BJ (cell line): ENCODE measurements around the gene KCNG2. TPM values are rescaled to one million over a fixed set of nuclear protein-coding genes. Genes with fewer than 3 reads are reported as not detected.

Source experiments
- CTCF ChIA-PET: fragments of 350-600 bp; formaldehyde crosslinking; extraction: SDS; loops from one replicate; lab custom pipeline; 2021; ENCODE audit warnings: antibody characterized with exemption, inconsistent platforms; lab: Yijun Ruan, JAX
- POLR2A ChIA-PET: fragments of 300-600 bp; sonication (Branson Sonifier 250); formaldehyde crosslinking; extraction: SDS; loops from one replicate; lab custom pipeline; 2021; ENCODE audit warnings: antibody characterized with exemption; lab: Charles Lee
- DNase-seq: peaks from one replicate; pipeline ENCODE4 v3.0.0-alpha.2; 2011; ENCODE audit warnings: low read depth
- H3K27me3 ChIP-seq: 2 replicates; pipeline ENCODE4 v1.6.0; 2011; ENCODE audit warnings: low read length; ENCODE audit not compliant: control insufficient read depth, insufficient read depth
- H3K36me3 ChIP-seq: 2 replicates; pipeline ENCODE4 v1.5.1; 2011; ENCODE audit warnings: low read length; ENCODE audit not compliant: control insufficient read depth, insufficient read depth
- H3K4me3 ChIP-seq: 2 replicates; pipeline ENCODE4 v1.5.1; 2011; ENCODE audit warnings: low read depth, mild to moderate bottlenecking, control low read depth, low read length
- CTCF ChIP-seq: IDR thresholded peaks from 2 replicates; pipeline ENCODE4 v1.5.1; 2011; ENCODE audit warnings: low read depth, mild to moderate bottlenecking, control low read depth, inconsistent platforms, low read length, moderate library complexity; ENCODE audit not compliant: insufficient read depth
- polyA plus RNA-seq: library from polyadenylated mRNA; depleted of rRNA; stranded (reverse); fragments of >200 nt; gene quantifications from 2 replicates; pipeline ENCODE4 v1.2.3, GENCODE V29; 2011

Gene KCNG2
- polyA plus RNA-seq, 1 experiment, result not detected

- ChIA-PET CTCF (no interaction called here), POLR2A (no interaction called here)
- Histone ChIP-seq H3K27me3 (peaks cover 17% of the 10 kb centered on the region), H3K4me3 (peak overlapping the region; percentile 13), H3K36me3 (no peaks in the 10 kb centered on the region)
- TF ChIP-seq CTCF, result peak; percentile 11; the same call in 1 of the 2 replicates
- DNase-seq, result no peak
Measured at GRCh38 chr18:79787865-79788733, 9.6 kb upstream of the KCNG2 start.

GRCh38 chr18:79788734-79789085 is 9.0 kb upstream of the KCNG2 start:
- no peak for DNase-seq
- TF ChIP-seq CTCF, result no peak
- ChIA-PET POLR2A (no interaction called here), CTCF (no interaction called here)
- Histone ChIP-seq H3K36me3 (no peaks in the 10 kb centered on the region), H3K27me3 (peaks cover 17% of the 10 kb centered on the region), H3K4me3 (no peak overlapping the region)

GRCh38 chr18:79789091-79789891 is 8.4 kb upstream of the KCNG2 start:
- Histone ChIP-seq H3K27me3 (peaks cover 17% of the 10 kb centered on the region), H3K36me3 (no peaks in the 10 kb centered on the region), H3K4me3 (no peak overlapping the region)
- no peak for TF ChIP-seq CTCF
- POLR2A ChIA-PET, result no interaction called here
- CTCF ChIA-PET, result no interaction called here
- no peak for DNase-seq

- Histone ChIP-seq H3K27me3 (peaks cover 17% of the 10 kb centered on the region), H3K36me3 (no peaks in the 10 kb centered on the region), H3K4me3 (no peak overlapping the region)
- no peak for DNase-seq
- POLR2A ChIA-PET, result no interaction called here
- CTCF ChIA-PET, result interaction anchor here (2.0 kb wide), 1 partner anchor 23 kb away, joined by 4 read pairs; no protein-coding TSS in a partner anchor
- no peak for TF ChIP-seq CTCF
Measured at GRCh38 chr18:79789901-79790890, 7.5 kb upstream of the KCNG2 start.
